Activated gamma-delta T cell treated with Interleukin-2 at 50 U/mL for 16 hours (primary cell): ENCODE results near the gene ERBB2.
"Not testable (repeated sequence)": the region's sequence is repeated elsewhere in the genome, so short reads cannot be mapped to it uniquely, and the experiment has no call there.

Experiments
- DNase-seq: peaks from one replicate; pipeline ENCODE4 v3.0.0-alpha.2; 2020

ERBB2 gene

DNA sequence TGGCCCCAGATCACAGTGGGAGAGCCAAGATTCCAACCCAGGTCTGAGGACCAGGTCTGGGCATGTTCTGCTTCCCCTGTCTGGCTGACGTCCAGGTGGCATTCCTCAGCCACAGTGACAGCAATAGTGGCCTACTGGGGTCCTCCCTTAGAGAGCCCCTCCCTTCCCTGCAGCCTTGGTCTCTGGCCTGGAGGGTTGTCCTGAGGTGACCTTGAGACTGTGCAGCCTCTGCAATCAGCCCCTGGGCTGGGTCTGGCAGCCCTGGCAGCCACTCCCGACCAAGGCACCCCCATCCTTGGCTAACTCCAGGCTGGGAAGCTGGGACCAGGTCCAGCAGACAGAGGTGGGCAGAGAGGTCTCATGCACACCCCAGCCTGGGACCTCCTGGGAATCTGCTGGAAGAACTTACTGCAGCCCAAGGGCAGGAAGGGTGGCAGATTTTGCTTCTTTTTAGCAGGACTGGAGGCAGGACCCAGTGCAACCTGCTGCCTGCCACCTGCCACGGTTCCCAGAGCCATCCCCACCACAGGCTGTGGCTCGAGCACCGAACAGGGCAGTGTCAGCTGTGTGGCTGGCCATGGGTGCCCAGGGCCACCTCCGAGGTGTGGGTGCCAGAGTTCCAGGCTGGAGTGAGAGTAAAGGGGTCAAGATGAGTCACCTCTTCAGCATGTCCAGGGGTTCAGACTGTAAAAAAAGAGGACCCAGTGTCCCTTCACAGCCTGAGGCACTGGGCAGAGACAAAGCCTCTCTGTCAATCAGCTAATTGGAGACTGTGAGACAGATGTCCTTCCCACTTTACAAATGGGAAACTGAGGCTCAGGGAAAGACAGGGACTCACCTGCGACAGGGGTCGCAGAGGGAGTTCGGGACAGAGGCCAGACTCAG lies 50.5 kb downstream of the ERBB2 start:
- no peak for DNase-seq

DNA sequence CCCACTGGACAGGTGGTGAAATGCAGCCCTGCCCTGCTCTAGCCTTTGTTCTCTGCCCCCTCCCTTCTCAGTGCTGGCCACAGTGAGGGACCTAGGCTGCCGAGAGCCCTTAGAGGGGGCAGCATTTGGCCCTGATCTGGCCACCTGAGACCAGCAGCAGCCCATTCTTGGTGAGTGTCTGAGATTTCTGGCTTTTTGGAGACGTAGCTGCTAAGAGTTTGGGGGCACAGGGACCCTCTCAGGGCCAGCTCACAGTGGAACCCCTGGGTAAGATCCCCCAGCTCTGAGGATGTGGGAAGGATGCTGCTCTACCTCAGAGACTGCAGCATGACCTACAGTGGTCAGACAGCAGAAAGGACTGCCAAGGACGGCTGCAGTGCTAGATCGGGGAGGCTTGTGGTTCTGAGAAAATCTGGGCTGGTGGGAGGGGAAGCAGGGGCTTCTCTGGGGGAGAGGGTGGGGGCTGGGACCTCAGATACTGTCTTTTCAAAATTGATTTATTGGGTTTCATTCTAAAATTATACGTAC lies 51.2 kb downstream of the ERBB2 start:
- no peak for DNase-seq

DNA sequence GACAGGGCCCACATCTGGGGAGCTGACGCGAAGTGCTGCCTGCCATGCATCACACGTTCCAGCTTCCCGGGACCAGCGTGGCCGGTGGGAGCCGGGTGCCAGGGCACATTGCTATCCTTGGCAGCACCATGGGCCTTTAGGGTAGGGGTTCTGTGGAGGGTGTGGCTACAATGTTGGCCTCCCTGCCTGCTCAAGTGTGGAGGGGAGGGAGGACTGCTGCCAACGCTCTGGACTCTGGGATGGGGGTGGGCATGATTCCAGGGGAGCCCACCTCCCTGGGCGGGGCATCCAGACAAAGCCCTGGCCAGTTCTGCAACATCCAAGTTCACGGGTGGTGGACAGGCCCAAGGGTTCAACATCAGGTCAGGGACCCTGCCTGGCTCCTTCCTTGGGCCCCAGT lies 51.8 kb downstream of the ERBB2 start:
- no peak for DNase-seq

DNA sequence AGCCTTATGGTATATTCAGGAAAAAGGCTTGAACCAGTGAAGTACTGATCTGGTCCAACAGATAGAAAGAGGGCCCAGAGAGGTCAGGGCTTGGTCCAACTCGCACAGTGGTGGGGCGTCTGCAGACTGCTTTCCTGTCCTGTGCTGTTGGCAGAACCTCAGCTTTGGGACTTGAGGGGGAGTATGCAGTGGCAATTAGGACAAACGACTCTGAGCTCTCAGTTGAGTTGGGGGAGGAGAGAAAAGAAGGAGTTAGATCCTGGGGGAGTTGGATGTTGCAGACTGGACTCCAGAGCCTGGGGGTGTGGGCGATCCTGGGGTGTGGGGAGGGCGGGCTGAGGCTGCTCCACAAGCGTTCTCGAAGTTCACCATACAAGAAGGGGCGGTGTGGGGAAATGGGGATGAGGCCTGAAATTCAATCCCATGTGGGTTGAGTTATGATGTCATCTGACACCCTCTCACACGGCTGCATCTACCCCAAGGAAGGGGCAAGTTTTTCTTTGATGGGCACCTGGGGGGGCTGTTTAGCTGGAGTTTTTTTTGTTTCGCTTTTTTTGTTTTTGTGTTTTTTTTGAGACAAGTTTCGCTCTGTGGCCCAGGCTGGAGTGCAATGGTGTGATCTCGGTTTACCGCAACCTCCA lies 52.5 kb downstream of the ERBB2 start:
- DNase-seq: no peak

DNA sequence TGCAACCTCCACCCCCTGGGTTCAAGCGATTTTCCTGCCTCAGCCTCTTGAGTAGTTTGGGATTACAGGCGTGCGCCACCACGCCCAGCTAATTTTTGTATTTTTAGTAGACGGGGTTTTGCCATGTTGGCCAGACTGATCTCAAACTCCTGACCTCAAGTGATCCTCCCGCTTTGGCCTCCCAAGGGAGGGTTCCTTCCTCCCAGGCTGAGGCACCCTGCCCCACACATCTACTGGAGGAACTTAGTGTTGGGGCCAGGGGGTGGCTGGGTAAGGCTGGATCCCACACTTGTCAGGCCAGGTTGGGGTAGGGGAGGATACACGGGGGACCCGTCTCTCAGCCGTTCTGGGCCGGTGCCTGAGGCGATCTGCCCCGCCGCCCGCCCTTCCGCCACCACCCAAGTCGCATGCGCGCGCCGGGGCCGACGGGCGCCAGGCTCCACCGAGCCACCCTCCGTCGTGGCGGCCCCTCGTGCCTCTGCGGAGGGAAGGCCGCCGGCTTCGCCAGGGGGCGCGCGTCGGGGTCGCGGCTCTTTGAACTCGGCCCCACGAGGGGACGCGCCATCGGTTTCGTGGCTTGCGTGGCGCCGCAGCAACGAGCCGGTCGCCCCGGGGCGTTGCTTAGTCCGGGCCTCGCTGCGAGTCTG lies 53.8 kb downstream of the ERBB2 start:
- DNase-seq: peak; percentile 75

DNA sequence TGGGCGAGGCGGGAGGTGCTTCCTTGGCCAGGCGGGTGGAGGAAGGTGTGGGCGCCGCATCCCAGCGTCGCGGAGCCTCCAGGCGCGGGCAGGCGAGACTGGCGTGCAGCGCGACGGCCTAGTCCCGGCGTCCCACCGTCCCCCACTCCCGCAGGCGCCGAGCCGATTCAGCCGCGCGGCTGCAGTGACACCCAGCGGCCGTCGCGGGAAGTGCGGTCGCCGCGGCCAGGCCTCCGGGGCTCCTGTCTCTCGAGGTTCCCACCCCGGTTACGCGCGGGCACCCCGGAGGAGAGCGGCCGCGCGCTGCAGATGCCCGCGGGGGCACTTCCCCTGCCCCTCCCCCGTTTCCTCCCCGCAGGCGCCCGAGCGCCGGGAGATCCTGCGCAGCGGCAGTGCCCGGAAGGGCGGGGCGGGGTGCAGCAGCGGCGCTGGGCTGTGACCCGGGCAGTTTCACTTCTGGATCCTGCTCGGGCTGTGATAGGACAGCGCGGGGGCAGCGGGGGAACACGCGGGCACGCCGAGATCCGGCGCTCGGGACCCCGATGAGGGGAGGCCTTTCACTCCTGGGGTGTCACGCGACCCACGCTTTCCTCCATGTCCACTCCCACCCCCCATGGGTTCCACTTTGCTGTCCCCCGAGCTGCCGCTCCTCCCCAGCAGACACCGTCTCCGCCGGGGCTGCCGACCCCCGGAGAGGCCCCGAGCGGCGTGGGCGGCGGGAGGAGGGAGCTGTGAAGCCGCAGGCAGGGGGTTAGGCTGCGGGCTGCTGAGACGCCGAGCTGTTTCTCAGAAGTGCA lies 54.5 kb downstream of the ERBB2 start:
- peak; percentile 97 for DNase-seq

- no peak for DNase-seq
Measured at GRCh38 chr17:39754958-39755553, 55.2 kb downstream of the ERBB2 start.

DNA sequence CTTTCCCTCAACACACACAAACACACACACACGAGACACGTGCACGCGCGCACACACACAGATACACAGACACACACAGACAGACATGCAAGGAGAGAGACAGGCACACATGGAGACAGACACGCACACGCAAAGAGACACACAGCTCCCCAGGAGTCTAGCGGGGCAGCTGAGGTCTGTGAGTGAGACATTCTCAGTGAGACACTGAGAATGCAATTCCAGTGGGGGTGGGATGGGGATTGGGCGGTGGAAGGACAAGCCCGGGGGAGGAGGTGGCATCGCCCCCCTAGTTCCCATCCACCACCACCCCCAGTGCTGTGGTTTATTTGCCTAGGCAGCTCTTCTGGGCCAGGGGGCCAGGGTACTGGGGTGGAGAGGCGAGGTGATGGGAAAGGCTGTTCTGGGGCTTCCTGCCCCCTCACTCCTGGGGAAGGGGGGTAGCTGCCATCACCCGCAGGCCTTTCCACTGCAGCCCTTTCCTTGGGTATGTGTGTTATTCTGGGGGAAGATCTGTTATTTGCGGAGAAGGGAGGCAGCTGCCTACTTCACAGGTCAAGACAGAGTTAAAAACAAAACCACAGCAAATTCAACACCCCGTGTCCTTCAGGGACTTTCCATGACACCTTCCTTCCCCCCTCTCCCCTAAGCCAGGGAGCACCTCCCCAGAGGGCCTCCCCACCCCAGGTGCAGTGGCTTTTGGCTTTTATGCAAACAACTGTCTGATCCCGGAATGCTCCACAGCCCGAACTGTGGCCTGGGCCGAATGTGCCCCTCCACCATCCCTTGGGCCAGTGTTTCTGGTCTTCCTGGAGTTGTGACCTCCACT lies 55.9 kb downstream of the ERBB2 start:
- DNase-seq: peak; percentile 58

DNA sequence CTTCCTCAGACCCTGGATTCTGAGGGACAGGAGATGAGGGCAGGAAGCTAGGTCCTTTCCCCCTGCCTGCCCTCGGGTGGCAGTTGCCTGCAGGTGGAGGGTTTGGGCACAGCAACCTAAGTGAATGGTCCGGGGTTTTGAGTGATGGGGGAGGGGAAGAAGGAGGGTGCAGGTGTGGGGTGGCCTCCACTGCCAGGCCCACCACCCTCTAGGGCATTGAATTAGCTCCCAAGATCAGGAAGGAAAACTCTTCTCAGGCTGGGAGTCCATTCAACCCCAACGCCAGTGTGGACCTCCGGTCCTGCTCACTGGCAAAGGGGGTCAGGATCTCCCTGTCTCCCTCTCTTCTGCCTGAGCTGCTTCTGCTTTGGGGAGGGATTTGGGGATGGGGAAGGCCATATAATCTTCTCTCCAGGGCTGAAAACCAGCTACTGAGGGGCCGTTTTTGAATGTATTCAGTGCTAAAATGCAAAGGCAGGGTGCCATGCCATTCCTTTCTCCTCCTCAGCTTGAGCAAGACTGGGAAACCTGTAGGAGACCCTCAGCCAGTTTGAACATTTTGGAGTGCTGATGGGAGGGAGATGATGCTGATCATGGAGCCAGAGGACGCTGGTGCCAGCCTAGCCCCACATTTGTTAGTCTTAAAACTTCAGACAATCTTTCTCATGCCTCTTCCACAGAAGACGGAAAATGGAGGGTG lies 56.7 kb downstream of the ERBB2 start:
- DNase-seq: no peak

DNA sequence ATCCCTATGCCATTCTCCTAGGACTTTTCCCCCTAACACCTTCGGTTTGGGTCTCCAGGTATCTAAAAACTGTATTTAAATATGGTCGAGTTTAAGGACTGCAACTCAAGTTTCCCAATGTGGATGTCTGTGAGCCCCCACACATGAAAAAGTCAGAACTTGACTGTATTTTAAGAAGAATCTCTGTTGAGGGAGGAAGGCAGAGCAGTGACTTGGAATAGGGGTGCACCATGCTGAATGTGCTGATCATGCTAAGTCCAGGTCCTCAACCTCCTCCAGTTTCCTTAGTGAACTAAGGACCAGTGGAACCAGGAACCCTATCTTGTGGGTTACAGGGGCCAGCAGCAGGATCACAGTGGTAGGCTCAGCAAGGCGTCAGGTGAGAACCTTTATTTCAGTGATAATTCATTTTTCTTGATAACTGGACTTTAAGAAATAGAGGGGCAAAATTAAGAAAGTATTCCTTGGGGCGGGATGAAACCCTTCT lies 57.4 kb downstream of the ERBB2 start:
- no peak for DNase-seq

- DNase-seq: peak; percentile 61
Measured at GRCh38 chr17:39757931-39758873, 58.3 kb downstream of the ERBB2 start.

DNA sequence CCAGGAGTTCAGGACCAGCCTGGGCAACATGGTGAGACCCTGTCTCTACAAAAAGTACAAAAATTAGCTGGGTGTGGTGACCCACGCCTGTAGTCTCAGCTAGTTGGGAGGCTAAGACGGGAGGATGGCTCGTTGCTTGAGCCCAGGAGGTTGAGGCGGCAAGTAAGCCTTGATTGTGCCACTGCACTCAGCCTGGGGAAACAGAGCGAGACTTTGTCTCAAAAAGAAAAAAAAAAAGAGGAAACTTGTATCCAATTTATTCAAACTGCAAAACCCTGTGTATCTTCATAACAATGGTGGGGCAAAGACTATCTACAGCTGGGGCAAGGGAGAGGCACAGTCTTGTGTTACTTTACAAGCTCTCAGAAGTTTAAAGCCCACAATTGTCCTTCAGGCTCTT lies 59.3 kb downstream of the ERBB2 start:
- DNase-seq: no peak

DNA sequence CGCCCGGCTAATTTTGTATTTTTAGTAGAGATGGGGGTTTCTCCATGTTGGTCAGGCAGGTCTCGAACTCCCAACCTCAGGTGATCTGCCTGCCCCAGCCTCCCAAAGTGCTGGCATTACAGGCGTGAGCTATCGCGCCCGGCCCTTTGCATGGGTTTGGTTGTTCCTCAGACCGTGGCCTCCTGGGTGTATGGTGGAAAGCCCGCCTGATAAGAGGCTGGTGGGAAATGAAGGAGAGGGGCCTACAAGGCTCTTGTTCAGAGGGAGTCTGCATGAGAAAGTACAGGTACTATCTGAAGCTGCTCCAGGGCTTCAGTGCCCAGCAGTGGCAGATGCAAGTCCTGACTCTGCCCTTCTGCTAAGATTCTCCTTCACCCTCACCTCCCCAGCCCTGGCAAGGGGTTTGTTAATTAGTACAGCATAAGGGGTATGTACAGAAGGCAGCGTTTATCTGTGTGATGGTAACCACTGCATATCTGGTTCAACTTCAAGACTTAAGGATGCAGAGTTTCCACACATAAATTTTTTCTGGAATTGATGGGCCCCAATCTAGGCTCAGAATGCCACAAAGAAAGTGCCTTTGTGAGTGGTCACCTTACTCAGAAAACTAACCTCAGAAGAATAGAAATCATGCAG lies 62.1 kb downstream of the ERBB2 start:
- peak; percentile 1 for DNase-seq

GRCh38 chr17:39763051-39763820 lies 63.4 kb downstream of the ERBB2 start:
- DNase-seq: no peak

- not testable (repeated sequence) for DNase-seq
Measured at GRCh38 chr17:39764171-39764570, 64.3 kb downstream of the ERBB2 start.

DNA sequence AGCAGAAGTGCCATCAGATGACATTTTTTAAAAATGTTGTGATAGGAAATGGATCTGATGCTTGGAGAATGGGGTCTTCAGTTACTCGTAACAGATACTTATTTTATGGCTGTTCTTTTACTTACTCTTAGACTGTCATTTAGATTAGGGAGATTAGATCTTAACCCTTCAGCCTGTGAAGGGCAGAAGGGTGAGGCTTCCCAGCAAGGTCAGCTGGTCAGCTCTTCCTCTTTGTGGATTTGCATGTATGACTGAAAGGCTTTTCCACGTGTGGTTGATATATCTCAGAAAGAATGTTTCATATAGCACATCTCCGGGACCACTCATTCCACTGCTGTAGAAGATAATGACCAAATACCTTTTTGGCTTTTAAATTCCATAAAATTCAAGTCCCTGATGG lies 65.3 kb downstream of the ERBB2 start:
- DNase-seq: no peak

- peak; percentile 0 for DNase-seq
Measured at GRCh38 chr17:39765766-39766165, 65.9 kb downstream of the ERBB2 start.

DNA sequence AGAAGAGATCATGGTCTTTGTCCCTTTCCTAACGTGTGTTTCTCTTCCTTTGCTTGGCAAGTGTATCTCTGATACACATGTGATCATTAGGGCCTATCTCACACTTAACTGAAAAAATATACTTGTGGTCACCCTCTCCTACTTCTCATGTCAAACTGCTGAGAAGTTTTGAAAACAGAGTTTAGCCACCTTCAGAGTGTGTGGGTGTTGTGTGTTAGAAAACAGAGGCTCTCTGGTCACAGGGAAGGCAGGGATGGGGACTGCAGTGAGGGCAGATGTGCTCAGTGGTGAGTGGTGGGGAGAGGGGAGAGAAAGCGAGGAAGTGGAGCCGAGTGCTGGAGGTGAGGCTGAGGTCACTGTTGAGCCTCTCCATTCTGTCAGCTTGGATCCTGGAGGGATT lies 67.3 kb downstream of the ERBB2 start:
- DNase-seq: no peak
